GDM1 (cell line): ENCODE results near the gene ANKRD33B.
A peak's percentile ranks its signal among the peaks of the same experiment; 100 is the strongest.
"Not testable (repeated sequence)": the region's sequence is repeated elsewhere in the genome, so short reads cannot be mapped to it uniquely, and the experiment has no call there.

ENCODE experiments used
- DNase-seq: peaks from one replicate; lab custom pipeline; 2025; lab: John Stamatoyannopoulos, UW

Gene ANKRD33B

DNA sequence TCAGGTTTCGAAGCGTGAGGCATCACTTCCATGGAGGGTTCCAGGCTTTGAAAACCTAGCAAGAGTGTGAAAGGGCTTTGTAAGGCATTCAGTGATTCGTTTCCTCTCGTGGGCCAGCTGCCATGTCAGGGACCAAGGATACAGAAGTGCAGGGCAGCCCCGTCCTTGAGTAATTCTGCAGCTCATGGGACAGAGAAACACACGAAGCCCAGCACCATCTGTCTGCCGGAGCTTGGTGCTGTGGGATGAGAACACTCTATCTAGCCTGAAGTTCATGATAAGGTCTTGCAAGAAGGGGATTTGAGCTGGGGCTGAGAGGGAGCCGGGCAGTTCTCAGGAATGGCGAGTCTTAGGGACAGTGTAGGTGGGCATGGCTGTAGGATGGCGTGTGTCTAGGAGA lies 55.8 kb downstream of the ANKRD33B start:
- DNase-seq: no peak

DNA sequence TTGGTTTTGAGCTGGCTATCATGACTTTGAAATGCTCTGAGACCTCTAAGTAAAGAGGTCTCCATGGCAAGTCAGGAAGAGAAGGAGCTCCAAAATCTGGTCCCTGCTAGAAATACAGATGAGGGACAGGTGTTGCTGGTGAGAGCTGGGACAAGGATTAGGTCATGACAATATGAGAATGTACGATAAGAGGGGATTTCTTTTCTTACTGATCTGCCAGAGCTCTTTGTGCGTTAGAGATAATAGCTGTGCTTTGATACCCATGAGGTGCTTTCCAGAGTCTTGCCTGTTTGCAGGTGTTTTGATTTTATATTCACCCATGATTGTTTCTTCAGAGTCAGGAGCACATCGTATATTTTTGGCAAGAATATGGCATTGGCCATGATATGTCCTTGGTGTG lies 56.5 kb downstream of the ANKRD33B start:
- no peak for DNase-seq

DNA sequence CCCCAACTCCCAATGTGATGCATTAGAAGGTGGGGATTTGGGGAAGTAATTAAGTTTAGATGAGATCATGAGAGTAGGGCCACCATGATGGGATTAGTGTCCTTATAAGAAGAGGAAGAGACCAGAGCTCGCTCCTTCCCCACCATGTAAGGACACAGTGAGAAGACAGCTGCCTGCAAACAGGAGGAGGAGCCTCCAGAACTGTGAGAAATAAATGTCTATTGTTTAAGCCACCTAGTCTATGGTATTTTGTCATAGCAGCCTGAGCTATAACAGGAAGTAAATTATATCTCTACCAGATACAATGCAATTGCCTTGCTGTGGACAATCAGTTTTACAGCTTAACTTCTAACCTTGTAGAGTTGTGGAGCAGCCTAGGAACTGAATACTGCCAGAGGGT lies 58.0 kb downstream of the ANKRD33B start:
- no peak for DNase-seq

GRCh38 chr5:10622810-10623209 lies 58.9 kb downstream of the ANKRD33B start:
- DNase-seq: no peak

- DNase-seq: no peak
These were observed 59.5 kb downstream of the ANKRD33B start for GRCh38 chr5:10623305-10623910.

- DNase-seq: no peak
These were observed 60.3 kb downstream of the ANKRD33B start for GRCh38 chr5:10624206-10624605.

DNA sequence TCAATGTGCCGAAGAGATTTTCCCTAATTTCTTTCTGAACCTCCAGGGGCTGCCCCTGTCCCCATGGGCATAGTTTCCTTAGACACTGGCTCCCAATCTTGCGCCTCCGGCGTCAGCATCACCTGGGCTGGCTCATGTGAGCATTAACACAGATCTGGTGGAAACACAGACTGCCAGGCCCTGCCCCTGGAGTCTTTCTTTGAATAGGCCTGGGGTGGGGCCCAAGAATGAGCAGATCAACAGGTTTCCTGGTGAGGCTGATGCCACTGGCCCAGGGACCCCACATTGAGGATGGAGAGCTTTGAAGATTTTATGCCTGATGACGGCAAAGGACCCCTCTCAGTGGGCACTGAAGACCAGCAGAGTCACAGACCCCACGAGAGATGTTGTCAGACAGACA lies 60.8 kb downstream of the ANKRD33B start:
- no peak for DNase-seq

DNA sequence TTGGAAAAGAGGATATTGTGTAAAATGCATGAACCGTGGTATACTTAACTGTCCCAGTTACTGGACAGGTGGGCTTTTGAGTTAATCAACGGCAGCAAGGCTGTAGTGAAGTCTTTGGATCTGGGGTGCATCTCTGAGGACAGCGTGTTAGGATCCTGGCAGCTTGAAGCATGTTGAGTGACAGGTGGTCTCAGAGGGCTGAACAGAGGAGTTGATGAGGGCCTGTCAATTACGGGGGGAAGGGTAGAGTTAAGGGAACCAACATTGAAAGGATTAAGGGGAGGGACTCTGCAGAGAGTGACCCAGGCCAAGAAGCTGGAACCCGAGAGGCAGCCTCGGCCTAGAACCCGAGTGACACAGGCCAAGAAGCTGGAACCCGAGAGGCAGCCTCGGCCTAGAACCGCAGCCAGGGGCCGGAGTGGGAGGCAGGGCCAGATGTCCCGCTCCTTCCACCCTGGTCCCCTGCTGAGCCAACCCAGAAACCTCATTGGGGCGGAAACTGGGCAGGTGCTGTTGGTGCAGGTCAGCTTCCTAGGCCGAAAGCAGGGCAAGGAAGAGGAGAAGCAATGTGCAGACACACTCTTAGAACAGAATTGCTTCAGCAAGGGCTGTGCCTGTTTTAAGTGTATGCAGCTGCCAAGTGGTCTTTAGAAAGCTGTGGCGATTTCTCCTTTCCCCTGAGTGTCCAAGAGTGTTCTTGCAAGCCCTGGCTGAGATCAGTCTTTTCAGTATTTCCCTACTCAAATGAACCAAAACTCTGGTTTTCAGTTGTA lies 62.0 kb downstream of the ANKRD33B start:
- no peak for DNase-seq

GRCh38 chr5:10626473-10627013 lies 62.7 kb downstream of the ANKRD33B start:
- no peak for DNase-seq

GRCh38 chr5:10627160-10627701 lies 63.4 kb downstream of the ANKRD33B start:
- DNase-seq: no peak

GRCh38 chr5:10628601-10629000 lies 64.7 kb downstream of the ANKRD33B start:
- no peak for DNase-seq

DNA sequence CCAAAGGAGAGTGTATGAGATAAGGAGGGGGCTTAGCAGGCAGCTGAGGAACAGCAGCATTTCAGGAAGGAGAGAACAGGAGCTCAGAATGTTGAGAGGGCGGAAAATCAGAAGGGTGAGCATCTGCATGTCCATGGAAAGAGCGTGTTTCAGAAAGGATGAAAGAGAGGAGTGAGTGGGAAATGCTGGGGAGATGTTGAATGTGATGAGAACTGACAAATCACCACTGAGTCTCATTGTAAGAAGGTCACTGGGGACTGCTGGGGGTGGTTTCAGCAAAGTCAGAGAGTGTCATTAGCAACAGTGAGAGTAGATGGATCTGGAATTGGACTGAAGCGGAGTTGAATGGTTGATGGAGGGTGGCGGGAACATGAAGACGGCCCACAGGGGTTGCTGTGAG lies 65.8 kb downstream of the ANKRD33B start:
- DNase-seq: no peak

GRCh38 chr5:10630126-10630525 lies 66.3 kb downstream of the ANKRD33B start:
- DNase-seq: no peak

GRCh38 chr5:10630744-10631143 lies 66.9 kb downstream of the ANKRD33B start:
- not testable (repeated sequence) for DNase-seq

DNA sequence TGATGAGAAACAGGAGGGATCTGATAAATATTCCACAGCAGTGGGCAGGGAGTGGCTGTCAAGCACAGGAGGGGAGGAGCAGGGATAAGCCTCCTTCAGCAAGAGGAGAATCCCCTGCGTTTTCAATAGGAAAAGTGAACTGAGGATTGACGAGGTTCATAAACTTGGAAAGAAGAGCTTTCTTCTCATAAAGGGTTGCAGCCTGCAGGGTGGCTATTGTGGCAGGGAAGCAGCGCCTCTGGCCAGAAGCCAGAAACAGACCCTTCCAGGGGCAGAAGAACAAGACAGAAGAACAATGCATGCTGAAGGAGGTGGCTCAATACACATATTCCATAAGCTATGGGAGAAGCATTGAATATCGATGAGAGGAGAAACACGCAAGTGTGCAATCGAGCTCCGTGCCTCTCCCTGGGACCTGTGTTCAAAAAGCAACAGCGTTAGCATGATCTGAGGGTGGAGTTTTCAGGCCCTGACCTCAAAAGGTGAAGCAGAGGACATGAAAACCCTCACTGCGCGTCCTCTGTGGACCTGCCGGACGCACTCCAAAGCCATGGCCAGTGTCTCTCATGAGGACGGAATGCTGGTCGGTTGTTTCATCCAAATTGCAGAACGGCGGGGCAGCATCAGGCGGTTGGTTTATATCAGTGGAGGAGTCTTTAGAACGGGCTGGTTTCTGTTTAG lies 67.6 kb downstream of the ANKRD33B start:
- DNase-seq: no peak

DNA sequence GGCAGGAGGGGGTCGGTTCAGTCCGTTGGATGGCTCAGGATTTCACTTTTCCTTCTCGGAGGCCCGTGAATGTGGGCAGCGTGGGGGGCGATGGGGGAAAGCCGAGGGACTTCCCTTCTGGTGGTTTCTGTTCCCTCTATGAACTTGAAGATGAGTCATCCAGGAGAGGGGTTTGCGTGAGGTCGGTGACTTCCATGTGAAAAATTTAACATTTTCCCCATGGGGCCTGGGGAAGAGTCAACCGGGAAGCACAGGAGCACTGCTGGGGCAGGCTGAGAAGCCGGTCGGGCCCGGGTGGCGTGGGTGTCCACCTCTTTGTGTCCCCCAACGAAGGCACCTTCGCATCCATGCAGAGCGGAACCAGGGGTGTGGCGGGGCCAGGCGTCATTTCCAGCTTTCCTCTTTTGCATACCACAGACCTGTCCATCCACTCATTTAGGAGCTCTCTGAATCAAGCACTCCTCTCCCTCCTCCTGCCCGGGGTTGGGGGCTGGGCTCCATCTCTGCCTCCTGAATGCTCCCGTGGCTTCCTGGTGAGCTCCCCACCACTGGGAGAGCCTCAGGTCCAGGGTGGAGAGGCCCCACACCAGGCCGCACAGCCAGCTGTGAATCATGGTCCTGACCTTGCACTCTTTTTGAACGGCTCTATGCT lies 68.4 kb downstream of the ANKRD33B start:
- DNase-seq: no peak

DNA sequence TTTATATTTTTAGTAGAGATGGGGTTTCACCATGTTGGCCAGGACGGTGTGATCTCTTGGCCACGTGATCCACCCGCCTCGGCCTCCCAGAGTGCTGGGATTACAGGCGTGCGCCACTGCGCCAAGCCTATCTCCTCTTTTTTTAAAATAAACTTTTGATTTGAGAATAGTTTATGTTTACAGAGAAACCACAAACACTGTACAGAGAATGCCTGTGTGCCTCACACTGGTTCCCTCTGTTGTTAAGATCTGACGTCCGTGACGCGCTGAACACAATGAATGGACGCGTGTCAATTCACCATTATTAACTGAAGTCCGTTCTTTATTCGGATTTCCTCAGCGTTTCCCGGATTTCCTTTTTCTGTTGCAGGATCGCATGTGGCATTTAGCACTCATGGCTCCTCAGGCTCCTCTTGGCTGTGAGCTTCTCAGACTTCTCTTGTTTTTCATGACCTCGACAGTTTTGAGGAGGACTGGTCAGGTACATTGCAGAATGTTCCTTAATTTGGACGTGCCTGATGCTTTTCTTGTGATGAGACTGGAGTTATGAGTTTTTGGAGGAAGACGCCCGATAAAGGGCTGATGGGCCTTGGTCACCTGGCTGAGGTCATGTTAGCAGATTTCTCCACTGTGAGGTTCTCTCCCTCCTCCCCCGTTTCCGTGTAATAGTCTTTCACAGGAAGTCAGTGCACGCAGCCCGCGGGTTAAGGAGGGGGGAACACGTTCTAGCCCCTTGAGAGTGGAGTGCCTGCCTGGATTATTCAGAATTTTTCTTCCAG lies 69.6 kb downstream of the ANKRD33B start:
- DNase-seq: no peak

DNA sequence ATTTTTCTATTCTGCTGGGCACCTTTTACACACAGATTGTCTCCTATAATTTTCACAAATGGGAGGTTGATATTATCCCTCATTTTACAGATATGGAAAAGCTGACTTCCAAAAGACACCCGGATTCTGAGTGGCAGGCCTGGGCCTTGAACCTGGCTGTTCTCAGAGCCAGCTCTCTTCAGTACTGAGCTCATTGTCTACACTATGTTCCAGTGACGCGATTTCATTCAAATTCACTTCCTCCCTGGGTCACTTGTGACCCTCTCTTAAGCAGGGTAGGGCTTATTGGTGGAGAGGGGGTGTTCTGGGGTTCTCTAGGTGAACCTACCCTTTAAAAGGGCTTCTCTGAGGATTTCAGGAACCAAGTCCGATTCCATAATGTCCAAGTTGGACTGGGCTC lies 70.2 kb downstream of the ANKRD33B start:
- DNase-seq: no peak

- DNase-seq: no peak
These were observed 70.7 kb downstream of the ANKRD33B start for GRCh38 chr5:10634562-10634961.

GRCh38 chr5:10635257-10635866 lies 71.5 kb downstream of the ANKRD33B start:
- DNase-seq: peak; percentile 49

GRCh38 chr5:10635867-10636350 lies 72.0 kb downstream of the ANKRD33B start:
- no peak for DNase-seq
